ENCODE data around the gene TLCD5.

- TF ChIP-seq CTCF (IDR thresholded peaks at IDR 0.05) (no peak), POLR2A (IDR thresholded peaks at IDR 0.05) (no peak)
Measured at GRCh38 chr11:120298461-120298860, 26.6 kb upstream of the TLCD5 start.

All from uterus (tissue), 2 donors.